ENCODE data around the gene F10.

DNA sequence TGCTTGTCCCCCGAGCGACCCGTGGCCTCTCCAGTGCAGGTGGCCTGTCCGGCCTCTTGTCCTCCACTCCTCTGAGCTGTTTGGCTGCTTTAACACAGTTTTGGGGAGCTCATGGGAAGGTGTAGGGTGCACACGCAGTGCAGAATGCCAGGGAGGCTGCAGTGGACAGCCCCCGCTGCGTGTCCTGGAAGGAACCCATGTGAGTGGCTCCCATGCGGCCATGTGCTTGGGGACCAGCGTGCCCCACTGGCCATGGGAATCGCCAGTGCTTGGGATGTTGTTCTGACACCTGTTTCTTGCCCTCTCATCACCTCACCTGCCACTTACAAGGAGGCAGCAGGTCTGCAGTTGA is 39.6 kb upstream of the F10 start:
- TF ChIP-seq, protein P1, sequence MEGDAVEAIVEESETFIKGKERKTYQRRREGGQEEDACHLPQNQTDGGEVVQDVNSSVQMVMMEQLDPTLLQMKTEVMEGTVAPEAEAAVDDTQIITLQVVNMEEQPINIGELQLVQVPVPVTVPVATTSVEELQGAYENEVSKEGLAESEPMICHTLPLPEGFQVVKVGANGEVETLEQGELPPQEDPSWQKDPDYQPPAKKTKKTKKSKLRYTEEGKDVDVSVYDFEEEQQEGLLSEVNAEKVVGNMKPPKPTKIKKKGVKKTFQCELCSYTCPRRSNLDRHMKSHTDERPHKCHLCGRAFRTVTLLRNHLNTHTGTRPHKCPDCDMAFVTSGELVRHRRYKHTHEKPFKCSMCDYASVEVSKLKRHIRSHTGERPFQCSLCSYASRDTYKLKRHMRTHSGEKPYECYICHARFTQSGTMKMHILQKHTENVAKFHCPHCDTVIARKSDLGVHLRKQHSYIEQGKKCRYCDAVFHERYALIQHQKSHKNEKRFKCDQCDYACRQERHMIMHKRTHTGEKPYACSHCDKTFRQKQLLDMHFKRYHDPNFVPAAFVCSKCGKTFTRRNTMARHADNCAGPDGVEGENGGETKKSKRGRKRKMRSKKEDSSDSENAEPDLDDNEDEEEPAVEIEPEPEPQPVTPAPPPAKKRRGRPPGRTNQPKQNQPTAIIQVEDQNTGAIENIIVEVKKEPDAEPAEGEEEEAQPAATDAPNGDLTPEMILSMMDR (conservative IDR thresholded peaks at IDR 0.05; ENCODE audit: low read depth in 2 of 2) = no peak
- TF ChIP-seq POLR2AphosphoS5 (IDR thresholded peaks at IDR 0.05; ENCODE audit: low read depth) (no peak), JUNB (IDR thresholded peaks at IDR 0.05; ENCODE audit: unreplicated experiment) (no peak), NANOG (IDR thresholded peaks at IDR 0.05; ENCODE audit: borderline replicate concordance) (no peak), EZH2 (IDR thresholded peaks at IDR 0.05; ENCODE audit: low read depth, unreplicated experiment) (no peak), EZH2phosphoT487 (IDR thresholded peaks at IDR 0.05; ENCODE audit: unreplicated experiment) (no peak), ZNF114 (CRISPR knock-in tag; IDR thresholded peaks at IDR 0.05) (no peak), CREB1 (CRISPR knock-in tag; IDR thresholded peaks at IDR 0.05; ENCODE audit: low read depth) (no peak), STAT1 (IDR thresholded peaks at IDR 0.05; ENCODE audit: unreplicated experiment) (no peak), ZNF331 (CRISPR knock-in tag; IDR thresholded peaks at IDR 0.05; ENCODE audit: low read depth) (no peak)
- TF ChIP-seq, protein P2, sequence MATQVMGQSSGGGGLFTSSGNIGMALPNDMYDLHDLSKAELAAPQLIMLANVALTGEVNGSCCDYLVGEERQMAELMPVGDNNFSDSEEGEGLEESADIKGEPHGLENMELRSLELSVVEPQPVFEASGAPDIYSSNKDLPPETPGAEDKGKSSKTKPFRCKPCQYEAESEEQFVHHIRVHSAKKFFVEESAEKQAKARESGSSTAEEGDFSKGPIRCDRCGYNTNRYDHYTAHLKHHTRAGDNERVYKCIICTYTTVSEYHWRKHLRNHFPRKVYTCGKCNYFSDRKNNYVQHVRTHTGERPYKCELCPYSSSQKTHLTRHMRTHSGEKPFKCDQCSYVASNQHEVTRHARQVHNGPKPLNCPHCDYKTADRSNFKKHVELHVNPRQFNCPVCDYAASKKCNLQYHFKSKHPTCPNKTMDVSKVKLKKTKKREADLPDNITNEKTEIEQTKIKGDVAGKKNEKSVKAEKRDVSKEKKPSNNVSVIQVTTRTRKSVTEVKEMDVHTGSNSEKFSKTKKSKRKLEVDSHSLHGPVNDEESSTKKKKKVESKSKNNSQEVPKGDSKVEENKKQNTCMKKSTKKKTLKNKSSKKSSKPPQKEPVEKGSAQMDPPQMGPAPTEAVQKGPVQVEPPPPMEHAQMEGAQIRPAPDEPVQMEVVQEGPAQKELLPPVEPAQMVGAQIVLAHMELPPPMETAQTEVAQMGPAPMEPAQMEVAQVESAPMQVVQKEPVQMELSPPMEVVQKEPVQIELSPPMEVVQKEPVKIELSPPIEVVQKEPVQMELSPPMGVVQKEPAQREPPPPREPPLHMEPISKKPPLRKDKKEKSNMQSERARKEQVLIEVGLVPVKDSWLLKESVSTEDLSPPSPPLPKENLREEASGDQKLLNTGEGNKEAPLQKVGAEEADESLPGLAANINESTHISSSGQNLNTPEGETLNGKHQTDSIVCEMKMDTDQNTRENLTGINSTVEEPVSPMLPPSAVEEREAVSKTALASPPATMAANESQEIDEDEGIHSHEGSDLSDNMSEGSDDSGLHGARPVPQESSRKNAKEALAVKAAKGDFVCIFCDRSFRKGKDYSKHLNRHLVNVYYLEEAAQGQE (IDR thresholded peaks at IDR 0.05; ENCODE audit: unreplicated experiment) = no peak
- TF ChIP-seq, protein P3, sequence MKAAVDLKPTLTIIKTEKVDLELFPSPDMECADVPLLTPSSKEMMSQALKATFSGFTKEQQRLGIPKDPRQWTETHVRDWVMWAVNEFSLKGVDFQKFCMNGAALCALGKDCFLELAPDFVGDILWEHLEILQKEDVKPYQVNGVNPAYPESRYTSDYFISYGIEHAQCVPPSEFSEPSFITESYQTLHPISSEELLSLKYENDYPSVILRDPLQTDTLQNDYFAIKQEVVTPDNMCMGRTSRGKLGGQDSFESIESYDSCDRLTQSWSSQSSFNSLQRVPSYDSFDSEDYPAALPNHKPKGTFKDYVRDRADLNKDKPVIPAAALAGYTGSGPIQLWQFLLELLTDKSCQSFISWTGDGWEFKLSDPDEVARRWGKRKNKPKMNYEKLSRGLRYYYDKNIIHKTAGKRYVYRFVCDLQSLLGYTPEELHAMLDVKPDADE (IDR thresholded peaks at IDR 0.05) = no peak

Measured in GM23338 (cell line).